Activated T-cell treated with anti-CD3 and anti-CD28 coated beads for 48 hours (primary cell): Measurements from ENCODE around the gene FAM222A.
"Not testable (repeated sequence)": the region's sequence is repeated elsewhere in the genome, so short reads cannot be mapped to it uniquely, and the experiment has no call there.

ENCODE experiments used
- DNase-seq: peaks from one replicate; pipeline ENCODE4 v3.0.0-alpha.2; 2020; ENCODE audit warnings: low read depth

FAM222A gene

GRCh38 chr12:109693653-109694600 is 19.7 kb upstream of the FAM222A start:
- DNase-seq: no peak

DNA sequence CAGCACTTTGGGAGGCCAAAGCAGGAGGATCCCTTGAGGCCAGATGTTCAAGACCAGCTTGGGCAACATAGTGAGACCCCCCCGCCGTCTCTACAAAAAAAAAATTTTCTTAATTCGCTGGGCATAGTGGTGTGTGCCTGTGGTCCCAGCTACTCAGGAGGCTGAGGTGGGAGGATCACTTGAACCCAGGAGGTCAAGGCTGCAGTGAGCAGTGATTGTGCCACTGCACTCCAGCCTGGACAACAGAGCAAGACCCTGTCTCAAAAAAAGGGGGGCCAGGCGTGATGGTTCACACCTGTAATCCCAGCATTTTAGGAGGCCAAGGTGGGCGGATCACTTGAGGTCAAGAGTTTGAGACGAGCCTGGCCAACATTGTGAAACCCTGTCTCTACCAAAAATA is 19.0 kb upstream of the FAM222A start:
- not testable (repeated sequence) for DNase-seq

DNA sequence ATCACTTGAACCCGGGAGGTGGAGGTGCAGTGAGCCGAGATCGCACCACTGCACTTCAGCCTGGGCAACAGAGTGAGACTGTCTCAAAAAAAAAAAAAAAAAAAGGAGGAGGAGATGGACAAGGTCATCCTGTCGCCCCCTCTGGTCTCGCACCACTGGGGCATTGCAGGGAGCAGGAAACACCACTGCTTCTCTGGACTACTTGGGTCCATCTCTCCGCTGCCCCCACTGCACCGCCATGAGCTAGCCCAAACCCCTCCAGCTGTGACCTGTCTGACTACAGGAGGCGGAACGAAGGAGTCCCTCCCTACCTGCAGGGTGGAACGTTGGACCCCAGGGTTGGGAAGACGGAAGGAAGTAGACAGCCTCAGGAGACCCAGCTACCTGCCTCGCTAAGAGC is 18.2 kb upstream of the FAM222A start:
- DNase-seq: no peak

DNA sequence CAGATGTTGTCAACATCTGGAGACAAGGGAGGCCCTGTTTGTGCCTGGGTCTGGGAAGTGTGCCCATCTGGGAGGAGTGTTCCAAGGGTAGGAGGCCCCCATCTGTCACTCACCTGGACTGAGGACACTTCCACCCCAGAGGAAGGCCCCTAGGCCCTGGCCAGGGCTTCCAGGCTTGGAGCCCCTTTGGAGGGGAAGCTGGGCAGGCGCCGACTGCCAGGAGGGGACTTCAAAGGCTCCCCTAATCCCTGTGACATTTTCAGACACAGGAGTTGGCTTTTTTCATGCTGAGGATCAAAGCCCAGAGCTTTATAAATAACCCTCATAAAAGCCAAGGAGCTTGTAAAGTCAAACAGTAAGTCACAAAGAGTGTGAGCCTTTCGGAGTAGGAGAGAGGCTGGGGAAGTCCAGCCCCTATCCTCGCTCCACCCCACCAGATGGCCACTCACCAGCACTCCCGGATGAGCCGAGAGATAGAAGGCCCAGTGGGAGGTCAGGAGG is 17.6 kb upstream of the FAM222A start:
- DNase-seq: no peak

DNA sequence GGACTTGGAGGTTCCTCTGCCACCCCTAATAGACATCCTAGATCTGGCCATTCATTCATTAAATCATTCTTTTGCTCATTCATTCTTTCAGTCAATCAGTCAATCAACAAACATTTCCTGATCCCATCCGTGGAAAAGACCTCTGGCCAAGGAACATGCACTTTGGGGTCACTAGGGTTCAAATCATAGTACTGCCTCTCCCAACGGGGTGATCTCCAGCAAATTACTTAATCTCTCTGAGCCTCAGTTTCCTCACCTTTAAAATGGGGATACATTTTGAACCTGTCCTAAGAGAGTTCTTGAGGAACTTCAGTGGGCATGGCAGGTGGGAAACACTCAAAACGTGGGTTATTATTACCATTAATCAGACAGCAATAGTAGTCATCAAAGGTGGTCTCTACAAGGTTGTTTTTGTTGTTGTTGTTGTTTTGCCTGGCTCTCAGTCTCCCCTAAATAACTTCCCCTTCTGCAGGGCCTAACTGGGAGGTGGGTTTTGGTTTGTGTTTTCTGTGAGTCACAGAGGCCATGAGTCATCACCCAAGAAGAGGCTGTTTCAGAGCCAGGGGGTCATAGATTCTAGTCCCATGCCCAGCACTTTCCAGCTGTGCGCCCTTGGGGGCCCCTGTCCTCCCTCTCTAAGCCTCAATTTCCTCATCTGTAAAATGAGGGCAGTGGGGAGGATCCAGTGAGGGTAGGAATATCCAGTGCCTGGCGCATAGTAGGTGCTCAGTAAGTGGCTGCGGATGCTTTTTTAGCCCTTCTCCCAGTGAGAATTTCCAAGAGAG is 16.9 kb upstream of the FAM222A start:
- no peak for DNase-seq

DNA sequence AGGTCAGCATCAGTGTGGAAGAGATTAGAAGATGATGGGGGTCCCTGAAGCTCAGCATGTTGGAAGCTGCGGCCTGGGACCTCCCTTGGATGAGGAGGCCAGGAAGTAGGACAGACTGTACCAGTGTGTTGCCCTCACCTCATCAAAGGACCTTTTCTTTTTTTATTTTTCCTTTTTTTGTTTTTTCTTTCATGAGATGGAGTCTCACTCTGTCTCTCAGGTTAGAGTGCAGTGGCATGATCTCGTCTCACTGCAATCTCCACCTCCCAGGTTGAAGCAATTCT is 16.4 kb upstream of the FAM222A start:
- no peak for DNase-seq

DNA sequence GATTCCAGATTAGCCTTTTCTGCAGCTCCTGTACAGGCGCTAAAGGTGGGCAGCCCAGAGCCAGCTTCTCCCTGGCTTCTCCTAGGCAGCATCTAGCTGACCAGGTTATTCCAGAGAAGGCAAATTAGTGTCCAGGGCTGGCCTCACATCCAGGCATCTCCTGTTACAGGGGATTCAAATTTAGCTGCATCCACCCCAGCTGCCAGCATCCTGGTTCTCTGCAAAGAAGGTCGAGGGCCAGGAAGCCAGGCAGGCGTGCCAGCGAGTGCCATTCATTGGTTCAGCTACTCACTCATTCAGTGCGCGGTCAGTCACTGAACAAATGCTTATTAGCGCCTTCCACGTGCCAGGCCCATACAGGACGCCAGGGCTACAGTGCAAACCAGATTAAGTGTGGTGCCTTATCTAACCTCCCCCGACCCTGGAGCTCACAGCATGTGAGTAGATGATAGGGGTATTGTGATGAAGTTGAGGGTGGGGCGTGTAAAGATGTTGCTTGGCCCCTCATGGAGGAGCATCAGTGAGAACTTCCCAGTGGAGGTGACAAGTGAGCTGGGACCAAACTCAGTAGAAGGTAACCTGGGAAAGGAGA is 15.7 kb upstream of the FAM222A start:
- DNase-seq: no peak

DNA sequence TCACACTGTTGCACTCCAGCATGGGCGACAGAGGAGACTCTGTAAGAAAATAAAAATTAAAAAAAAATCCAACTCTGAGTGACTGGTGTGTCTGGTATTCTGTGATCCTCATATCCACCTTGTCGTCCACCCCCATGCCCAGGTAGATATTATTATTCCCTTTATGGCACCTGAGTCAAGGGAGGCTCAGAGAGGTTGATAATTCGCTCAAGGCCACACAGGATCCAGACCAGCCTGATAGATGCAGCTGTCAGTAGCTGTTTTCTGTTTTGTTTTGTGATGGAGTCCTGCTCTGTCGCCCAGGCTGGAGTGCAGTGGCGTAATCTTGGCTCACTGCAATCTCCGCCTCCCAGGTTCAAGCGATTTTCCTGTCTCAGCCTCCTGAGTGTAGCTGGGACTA is 14.8 kb upstream of the FAM222A start:
- DNase-seq: no peak

DNA sequence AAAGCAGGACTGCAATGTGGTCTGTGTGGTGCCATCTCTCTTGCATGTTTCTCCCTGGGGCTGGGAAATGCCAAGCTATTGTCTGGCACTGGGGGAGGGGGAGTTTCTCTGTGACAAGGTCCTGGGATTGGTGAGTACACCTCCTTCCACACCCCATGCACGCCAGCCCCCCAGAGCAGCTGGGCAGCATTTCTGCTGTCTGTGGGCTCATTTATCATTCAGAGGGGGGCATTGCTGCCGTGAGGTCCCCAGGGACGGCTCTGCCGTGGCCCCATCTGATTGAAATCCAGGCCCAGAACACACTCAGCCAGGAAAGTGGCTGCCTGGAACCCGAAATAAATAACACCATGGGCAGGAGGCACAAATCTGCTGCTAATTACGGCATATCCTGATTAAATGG is 12.6 kb upstream of the FAM222A start:
- DNase-seq: no peak

- no peak for DNase-seq
These were observed 11.3 kb upstream of the FAM222A start for GRCh38 chr12:109702111-109702841.

DNA sequence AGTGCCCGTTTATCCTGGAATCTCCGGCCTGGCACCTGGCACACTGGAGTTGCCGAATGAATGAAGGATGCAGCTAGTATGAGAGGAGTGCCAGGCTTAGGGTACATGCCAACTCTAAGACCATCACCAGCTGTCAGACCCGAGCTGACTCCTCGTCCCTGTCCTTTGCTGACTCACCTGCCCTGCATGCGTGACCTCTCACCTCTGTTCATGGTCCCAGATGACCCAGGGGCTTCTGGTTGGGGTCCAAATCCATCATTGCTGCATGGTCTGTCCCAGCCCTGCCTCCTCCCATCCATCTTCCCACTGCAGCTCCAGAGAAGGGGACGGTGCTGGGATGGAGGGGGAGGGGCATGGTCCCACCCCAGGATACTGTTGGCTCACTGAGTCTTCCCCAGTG is 9.9 kb upstream of the FAM222A start:
- no peak for DNase-seq

GRCh38 chr12:109704371-109705098 is 9.1 kb upstream of the FAM222A start:
- DNase-seq: no peak

GRCh38 chr12:109705291-109705690 is 8.3 kb upstream of the FAM222A start:
- no peak for DNase-seq

DNA sequence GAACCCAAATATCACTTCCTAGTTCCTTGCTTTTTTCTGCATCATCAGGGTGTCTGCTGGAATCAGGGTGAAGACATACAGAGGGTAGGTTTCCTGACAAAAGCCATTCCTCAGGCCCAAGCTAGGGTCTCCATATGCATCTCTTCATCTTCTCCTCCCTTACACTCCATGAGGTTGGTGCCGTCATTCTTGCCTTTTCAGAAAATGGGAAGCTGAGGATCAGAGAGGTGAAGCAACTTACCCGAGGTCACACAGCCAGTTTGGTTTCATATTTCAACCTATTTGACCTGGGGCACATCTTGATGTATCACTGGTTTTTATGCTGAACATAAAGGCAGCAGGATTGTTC is 7.3 kb upstream of the FAM222A start:
- DNase-seq: no peak

- no peak for DNase-seq
These were observed 6.7 kb upstream of the FAM222A start for GRCh38 chr12:109706747-109707469.

- DNase-seq: no peak
These were observed 6.2 kb upstream of the FAM222A start for GRCh38 chr12:109707470-109707821.

DNA sequence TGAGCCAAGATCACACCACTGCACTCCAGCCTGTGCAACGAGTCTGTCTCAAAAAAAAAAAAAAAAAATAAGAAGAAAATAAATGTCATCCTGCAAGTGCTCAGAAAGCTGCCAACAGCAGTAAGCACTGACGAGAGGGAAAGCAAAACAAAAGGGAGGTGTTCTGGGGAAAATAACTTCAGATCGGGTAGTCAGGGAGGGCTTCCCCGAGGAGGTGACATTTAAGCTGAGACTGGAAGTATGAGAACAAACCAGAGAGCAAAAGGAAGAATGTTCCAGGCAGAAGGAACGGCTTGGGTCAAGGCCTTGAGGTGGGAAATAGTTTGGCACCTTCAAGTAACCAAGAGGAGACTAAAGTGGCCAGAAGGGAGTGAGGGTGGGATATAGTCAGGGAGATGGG is 4.7 kb upstream of the FAM222A start:
- no peak for DNase-seq

GRCh38 chr12:109709401-109709991 is 4.1 kb upstream of the FAM222A start:
- DNase-seq: no peak

DNA sequence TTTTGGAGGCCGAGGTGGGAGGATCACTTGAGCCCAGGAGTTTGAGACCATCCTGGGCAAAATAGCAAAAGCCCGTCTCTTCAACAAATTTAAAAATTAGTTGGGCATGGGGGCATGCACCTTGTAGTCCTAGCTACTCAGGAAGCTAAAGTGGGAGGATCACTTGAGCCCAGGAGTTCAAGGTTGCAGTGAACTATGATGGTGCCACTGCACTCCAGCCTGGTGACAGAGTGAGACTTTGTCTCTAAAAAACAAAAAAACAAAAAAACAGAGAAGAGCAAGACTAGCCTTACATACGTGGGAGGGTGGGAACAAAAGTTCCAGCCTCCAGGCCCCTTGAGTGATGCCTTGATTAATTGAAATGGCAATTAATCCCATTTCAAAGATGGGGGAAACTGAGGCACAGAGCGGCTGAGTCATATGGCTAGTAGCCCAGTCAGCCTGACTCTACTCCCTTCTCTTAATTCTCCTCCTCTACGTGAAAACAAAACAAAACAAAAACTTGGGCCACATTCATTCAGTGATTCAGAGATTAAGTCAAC is 3.3 kb upstream of the FAM222A start:
- DNase-seq: no peak
